ENCODE measurements around the gene RCVRN.

RCVRN gene

GRCh38 chr17:9916108-9916507, 11.0 kb upstream of the RCVRN start:
- TF ChIP-seq, protein P1, sequence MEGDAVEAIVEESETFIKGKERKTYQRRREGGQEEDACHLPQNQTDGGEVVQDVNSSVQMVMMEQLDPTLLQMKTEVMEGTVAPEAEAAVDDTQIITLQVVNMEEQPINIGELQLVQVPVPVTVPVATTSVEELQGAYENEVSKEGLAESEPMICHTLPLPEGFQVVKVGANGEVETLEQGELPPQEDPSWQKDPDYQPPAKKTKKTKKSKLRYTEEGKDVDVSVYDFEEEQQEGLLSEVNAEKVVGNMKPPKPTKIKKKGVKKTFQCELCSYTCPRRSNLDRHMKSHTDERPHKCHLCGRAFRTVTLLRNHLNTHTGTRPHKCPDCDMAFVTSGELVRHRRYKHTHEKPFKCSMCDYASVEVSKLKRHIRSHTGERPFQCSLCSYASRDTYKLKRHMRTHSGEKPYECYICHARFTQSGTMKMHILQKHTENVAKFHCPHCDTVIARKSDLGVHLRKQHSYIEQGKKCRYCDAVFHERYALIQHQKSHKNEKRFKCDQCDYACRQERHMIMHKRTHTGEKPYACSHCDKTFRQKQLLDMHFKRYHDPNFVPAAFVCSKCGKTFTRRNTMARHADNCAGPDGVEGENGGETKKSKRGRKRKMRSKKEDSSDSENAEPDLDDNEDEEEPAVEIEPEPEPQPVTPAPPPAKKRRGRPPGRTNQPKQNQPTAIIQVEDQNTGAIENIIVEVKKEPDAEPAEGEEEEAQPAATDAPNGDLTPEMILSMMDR (IDR thresholded peaks at IDR 0.05; ENCODE audit: low read depth, low read length): no peak

GRCh38 chr17:9913476-9913875, 8.4 kb upstream of the RCVRN start:
- no peak for DNase-seq (ENCODE audit: extremely low read depth, low read depth)
- TF ChIP-seq, protein P1 (IDR thresholded peaks at IDR 0.05; ENCODE audit: low read depth, low read length): no peak

More at GRCh38 chr17:9916108-9916507, 11.0 kb upstream of the RCVRN start:
- no peak for DNase-seq (ENCODE audit: extremely low read depth, low read depth)

DNA sequence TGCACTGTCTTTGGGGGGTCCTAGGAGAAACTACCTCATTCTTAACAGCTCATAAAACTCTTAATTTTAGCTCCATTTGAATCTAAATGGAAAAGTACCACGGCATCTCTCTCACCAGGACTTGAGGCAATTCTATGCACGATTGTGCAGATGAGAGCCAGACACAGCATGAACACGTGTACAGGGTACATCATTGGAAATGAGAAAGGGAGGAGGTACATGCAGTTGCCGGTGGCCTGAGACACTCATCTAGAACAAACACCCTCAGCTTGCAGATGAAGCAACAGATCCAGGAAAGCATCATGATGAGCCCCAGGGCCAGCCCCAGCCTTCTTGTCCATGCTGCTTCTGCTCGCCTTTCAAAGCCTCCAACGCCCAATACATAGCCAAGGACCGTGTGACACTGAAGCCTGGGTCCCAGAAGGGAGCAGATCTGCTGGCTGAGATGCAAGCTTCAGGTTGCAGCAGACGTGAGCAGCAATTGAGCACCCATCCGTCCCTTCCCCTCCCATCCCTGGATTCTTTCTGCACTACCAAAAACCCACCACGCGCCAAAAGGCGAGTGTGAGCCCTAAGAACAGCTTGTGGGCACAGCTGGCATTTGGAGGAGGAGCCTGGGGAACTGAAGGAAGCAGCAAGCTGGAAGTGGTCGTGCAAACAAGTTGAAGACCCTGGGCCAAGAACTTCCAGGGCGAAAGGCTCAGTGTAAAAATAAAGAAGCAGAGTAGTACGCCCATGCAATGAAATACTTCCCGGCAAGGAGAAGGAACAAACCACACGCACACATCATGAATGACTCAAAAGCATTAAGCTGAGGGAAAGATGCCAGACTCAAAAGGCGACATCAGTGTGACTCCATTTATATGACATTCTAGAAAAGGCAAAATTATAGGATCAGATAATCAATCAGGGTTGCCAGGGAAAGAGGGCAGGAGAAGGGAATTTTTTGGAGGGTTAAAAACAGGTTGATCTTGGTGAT, 7.3 kb upstream of the RCVRN start:
- TF ChIP-seq, protein P1 (IDR thresholded peaks at IDR 0.05; ENCODE audit: low read depth, low read length): no peak
- DNase-seq (ENCODE audit: extremely low read depth, low read depth): no peak

GRCh38 chr17:9911089-9911488, 6.0 kb upstream of the RCVRN start:
- DNase-seq (ENCODE audit: extremely low read depth, low read depth): no peak
- TF ChIP-seq, protein P1 (IDR thresholded peaks at IDR 0.05; ENCODE audit: low read depth, low read length): no peak

DNA sequence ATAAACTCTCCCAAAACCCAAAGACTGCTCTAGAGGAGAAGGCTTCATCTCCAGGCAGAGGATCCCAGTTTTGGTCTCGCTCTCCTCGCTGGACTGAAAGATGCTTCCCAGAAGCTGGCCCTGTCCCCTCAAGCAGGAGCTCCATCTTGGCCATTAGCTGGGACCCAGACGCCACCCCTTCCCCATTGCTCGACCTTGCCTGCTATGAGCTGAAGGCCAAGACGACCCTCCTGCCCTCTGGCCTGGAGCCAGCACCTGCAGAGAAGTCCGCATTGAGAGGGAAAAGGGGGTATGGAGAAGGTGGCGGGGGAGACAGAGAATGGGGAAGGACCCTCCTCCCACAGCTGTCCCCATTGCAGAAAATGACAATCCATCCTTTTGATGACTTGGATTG, 3.6 kb upstream of the RCVRN start:
- no peak for DNase-seq (ENCODE audit: extremely low read depth, low read depth)
- TF ChIP-seq, protein P1 (IDR thresholded peaks at IDR 0.05; ENCODE audit: low read depth, low read length): no peak

DNA sequence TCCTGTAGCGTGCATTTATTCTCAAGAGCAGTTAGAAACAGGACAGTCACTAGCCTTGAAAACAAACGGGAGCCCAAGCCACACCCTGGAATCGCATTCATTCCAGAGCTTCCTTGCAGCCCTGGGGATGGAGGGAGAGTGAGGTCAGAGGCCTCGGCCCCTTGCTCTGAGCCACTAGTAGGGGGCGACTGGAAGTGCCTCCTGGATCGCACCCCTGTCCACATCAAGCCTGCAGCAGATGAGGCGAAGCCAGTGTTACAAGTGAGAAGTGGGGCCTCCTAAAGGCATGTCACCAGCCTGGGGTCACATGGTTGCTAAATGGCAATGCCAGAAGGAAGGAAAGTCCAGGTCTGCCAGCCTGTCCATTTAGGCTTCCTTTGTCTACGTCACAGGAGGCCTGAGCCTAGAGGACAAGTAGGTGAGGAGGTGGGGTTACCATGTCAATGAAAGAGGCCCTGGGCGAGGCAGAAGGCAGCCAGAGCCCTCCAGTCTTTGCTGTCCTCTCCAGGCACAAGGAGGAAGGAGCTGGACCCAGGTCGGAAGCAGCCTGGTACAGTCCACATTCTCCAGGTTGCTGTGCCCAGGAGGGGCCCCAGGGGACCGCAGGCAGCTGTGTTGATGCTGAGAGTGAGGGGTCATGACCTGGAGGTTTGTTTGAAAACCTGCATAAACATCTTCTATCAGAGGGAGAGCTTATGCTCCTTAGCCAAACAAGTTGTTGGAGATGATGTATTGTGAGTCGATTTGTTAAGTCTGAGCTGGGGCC, 3.0 kb upstream of the RCVRN start:
- no peak for DNase-seq (ENCODE audit: extremely low read depth, low read depth)

More for the DNA sequence above, 3.0 kb upstream of the RCVRN start:
- TF ChIP-seq, protein P1 (IDR thresholded peaks at IDR 0.05; ENCODE audit: low read depth, low read length): no peak
